Suppressor macrophage (primary cell): ENCODE data around the gene PERM1.

ENCODE experiments used
- DNase-seq, 4 experiments: peaks; one replicate each; pipeline ENCODE4 v3.0.0-alpha.2; 2020 to 2022

The PERM1 gene

DNA sequence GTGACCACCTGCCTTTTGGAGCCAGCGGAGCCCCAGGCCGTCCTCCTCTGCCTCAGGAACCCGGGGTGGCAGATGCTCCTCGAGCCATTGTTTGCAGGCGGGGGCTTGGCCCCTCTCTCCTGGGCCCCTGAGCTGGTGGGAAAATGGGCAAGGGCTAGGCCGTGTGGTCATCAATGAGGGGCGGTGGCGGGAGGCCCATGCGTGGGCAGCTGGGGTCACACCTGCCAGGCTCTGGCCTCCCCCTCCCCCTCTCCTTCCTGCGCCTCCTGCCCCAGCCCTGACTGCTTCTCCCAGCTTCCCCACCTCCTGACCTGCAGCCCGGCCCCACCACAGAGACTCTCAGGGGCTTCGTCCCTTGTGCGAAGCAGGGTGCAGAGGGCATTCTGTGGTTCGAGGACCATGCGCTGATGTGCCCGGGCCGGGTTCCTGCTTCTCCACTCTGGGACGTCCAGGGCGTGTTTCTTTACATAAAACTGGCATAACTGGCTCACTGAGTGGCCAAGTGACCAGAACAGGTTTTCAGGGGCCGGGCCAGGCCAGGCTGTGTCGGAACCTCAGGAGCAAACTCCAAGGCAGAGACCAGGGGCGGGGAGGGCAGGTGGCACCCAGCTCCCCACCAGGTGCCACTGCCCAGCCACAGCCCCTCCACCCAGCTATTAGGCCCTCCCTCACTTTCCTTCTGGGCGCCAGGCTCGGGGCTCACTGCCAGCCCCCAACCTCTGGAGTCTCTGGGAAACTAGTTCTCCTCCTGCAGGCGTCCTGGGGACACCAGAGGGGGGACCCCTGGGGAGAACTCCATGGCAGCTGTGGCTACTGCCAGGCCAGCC is 48.9 kb downstream of the PERM1 start:
- DNase-seq = no peak

- DNase-seq = no peak
Measured at GRCh38 chr1:932173-932510, 49.8 kb downstream of the PERM1 start.

DNA sequence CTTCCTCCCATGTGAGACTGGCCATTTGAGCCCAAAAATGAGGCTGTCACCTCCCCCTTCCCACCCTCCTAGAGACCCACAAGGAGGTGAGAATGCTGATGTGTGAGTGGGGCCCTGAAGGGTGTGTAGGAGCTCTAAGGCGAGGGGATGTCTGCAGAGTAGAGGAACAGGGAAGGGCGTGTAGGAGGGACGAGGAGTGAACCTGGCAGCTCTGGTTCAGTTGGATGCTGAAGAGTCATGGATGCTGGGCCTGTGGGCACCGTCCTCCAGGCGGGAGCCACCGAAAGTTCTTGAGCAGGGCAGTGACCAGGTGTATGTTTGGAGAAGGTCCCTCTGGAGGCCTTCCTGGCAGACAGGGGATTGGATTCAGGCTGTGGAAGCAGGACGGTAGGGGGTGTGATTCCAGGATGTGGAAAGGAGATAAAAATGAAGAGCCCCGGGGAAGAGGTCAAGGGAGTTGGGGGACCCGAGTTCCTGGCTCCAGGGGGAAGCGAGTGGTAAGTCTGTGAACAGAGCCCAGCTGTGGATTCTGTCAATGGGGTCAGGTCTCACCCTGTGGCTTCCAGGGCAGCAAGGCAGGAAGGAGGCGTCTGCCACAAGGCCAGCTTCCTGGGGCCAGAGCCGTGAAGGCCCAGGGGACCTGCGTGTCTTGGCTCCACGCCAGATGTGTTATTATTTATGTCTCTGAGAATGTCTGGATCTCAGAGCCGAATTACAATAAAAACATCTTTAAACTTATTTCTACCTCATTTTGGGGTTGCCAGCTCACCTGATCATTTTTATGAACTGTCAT is 50.3 kb downstream of the PERM1 start:
- DNase-seq = no peak

- no peak for DNase-seq
Measured at GRCh38 chr1:930633-931138, 51.2 kb downstream of the PERM1 start.

- DNase-seq = no peak
Measured at GRCh38 chr1:929712-930632, 51.9 kb downstream of the PERM1 start.

DNA sequence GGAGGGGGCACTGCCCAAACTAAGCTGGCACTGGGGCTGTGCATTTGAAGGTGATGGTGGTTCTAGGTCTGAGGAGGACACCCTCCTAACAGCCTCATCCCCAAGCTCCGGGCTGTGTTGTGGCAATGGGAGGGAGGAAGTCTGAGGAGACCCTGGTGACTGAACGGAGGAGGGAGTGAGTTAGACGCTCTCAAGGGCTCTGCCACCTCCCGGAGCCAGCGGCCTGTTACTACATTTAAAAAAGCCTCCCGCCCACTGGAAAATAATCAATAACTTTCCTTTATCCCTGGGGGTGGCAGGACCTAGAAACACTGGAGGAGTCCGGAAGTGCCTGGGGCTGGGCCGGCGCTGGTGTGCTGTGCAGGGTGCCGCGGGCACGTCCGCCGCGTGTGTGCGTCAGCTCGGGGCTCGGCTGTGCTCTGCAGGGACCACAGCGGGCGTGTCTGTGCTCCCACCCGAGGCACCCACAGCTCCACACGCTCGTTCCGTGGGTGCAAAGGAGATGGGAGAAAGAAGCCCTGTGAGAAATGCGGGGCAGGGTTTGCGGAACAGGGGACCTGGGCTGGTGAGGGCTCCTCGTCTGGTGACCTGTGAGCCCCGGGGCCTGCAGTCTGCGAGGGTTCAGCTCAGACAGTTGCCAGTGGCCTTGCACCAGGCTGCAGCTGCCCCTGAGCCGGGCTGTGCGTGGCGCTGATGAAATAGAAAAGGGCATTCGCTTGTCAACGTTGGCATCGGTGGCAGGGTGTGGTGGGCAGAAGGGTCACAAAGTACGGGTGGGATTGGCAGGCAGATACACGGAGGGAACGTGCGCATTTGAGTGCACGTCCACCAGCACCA is 52.9 kb downstream of the PERM1 start:
- no peak for DNase-seq

- no peak for DNase-seq
Measured at GRCh38 chr1:927748-928147, 54.1 kb downstream of the PERM1 start.

GRCh38 chr1:927234-927633 is 54.7 kb downstream of the PERM1 start:
- no peak for DNase-seq

- peak in 2 of 4 experiments; percentile 27 to 50 for DNase-seq
Measured at GRCh38 chr1:925561-926421, 56.1 kb downstream of the PERM1 start.
